Stimulated activated naive CD8-positive, alpha-beta T cell treated with anti-CD3 and anti-CD28 coated beads, Interleukin-15, Interleukin-2, amounts not matched to agents 100 U/mL and 50 U/mL, for 24 hours (primary cell): ENCODE measurements around the gene OR4K17.
"Not testable (repeated sequence)": the region's sequence is repeated elsewhere in the genome, so short reads cannot be mapped to it uniquely, and the experiment has no call there.

Source experiments
- ATAC-seq: fragments of 150-1000 bp; cut with Tn5 transposase; one replicate; pipeline ENCODE4 v1.10.0; 2021
- DNase-seq: peaks from one replicate; pipeline ENCODE4 v3.0.0; 2021

The OR4K17 gene, protein sequence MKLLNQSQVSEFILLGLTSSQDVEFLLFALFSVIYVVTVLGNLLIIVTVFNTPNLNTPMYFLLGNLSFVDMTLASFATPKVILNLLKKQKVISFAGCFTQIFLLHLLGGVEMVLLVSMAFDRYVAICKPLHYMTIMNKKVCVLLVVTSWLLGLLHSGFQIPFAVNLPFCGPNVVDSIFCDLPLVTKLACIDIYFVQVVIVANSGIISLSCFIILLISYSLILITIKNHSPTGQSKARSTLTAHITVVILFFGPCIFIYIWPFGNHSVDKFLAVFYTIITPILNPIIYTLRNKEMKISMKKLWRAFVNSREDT

DNA sequence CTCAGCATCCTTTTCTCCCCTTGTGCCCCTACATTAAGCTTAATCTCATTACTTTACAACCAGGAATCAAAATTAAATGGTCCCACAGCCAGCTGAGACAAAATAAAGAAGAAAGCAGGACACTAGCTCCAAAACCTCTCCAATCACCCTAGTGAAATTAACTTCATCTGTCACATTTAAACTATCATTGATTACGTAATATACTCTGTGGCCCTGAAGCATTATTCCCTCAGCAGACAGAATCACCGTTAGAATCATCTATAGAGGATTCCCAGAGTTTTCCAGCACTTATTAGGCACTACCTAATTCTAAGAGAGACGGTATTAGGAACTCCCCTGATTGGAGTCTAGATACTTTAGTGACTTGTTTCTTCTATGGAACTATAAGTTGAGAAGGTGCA, at the start of gene OR4K17:
OR4K17 (plus strand) TSS at position 302 of the 400 bp plus-strand sequence. CDS start 6,761 bp downstream, outside the sequence.
- no peak for DNase-seq
- no peak for ATAC-seq

DNA sequence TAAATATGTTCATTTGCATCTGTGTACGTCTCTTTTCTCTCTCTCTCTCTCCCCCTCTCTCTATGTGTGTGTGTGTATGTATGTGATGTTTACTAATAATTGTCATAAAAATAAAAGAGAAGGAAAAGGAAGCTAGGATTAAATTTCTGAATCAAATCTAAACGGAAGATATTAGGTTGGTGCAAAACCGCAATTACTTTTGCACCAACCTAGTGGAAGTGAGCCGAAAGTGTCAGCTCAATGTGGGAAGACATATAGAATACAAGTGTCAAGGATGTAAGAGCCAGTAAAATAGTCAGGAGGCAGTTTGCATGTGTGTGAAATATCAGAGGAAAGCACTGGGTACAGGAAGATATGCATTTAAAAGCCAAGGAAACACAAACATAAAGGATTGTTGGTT, 18.5 kb upstream of the OR4K17 start:
- DNase-seq (no peak), ATAC-seq (no peak)

DNA sequence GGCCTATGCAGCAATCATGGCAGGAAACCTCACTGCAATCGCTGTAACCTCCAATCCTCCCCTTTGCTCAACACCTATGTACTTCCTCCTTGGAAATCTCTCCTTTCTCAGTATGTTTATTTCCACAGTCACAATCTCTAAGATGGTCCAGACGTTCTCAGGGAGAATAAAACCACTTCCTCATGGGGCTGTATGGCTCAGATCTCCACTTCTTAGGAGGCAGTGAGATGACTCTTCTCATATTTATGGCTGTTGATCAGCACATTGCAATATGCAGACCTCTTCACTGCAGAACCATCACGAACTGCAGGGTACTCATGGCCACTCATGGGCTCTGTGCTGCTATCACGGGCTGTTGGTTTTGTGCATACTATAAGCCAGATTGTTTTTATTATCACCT, 17.1 kb upstream of the OR4K17 start:
- DNase-seq = no peak
- ATAC-seq = no peak

DNA sequence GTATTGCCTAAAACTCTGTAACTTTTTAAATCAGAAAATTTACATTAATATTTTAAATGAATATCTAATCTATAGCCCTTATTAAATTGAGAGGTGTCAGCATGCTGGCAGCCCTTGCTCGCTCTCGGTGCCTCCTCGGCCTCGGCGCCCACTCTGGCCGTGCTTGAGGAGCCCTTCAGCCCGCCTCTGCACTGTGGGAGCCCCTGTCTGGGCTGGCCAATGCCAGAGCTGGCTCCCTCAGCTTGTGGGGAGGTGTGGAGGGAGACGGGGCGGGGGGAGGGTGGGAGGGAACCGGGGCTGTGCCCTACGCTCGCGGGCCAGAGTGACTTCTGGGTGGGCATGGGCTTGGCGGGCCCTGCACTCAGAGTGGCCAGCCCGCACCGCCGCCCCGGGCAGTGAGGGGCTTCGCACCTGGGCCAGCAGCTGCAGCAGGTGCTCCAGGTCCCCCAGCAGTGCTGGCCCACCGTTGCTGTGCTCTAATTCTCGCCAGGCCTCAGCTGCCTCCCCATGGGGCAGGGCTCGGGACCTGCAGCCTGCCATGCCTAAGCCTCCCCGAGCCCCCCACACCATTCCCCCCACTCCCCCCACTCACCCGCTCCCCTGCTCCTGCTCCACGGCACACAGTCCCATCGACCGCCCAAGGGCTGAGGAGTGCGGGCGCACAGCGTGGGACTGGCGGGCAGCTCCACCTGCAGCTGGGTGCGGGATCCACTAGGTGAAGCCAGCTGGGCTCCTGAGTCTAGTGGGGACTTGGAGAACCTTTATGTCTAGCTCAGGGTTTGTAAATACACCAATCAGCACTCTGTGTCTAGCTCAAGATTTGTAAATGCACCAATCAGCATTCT, 11.4 kb upstream of the OR4K17 start:
- DNase-seq, ATAC-seq: not testable (repeated sequence)

DNA sequence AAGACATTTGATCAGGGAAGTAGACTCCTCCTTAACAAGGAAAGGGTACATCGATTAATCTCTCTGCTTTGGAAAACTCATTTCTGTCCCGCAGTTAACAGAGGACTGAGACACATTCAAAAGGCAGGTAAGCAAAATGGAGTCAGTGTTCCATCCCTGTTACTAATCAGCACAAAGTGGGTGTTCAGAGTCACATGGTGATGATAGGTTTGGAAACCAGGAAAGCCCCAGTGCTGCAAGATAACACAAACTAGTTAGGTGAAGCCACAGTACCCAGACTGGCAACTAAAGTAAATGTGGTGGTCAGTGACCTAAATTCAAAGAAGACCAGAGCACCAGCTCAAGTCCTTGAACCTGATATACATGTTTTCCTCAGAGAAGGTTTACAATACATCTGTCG, 1.8 kb downstream of the OR4K17 start:
- no peak for ATAC-seq
- no peak for DNase-seq

DNA sequence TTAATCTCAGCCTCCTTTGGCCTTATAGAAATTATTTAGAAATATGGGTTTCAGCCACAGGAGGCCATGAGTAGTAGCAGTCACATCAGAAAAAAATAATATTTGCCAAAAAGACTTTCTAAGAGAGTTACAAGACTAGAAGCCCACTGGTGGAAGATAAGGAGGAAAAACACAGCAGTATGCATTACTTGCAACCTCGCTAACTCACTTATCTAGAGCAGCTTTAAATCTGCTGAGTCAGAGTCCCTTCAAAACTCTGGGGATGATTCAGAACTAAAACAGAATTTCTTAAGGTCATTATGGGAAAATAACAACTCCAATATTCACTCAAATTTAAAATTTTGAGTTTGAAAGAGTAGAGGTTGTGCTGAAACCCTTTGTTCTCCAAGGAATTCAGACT, 6.2 kb downstream of the OR4K17 start:
- DNase-seq (no peak), ATAC-seq (no peak)

DNA sequence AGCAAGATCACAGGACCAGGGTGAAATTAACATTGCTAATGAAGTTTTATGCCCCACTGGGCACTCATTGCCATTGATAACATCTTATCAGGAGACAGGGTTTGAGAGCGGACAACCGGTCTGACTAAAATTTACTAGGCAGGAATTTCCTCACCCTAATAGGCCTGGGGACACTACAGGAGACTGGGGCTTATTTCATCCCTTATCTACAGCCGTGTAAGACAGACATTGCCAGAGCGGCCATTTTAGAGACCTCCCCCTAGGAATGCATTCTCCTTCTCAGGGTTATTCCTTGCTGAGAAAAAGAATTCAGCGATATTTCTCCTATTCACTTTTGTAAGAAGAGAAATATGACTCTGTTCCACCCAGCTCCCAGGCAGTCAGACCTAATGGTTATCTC, 8.3 kb downstream of the OR4K17 start:
- DNase-seq (no peak), ATAC-seq (no peak)

DNA sequence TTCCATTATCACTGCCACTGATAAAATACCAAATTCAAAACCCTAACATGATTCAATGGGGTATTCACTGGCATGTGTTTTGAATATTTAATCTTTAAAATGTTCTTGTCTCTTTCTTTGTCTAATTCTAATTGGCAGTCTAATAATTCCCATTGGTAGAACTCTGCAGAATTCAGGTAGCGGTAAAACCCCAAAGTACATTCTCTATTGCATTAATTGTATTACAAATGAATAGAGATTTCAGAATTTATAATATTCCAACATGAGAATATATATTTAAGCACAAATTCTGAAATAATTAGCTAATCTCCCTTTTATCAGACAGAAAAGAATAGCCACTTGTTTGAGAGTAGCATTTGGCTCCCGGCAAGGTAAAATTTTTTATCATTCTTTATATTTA, 28.0 kb downstream of the OR4K17 start, which contains the start of gene OR4N5:
OR4N5 (plus strand) TSS at position 301 of the 400 bp plus-strand sequence. CDS start 4,916 bp downstream, outside the sequence.
- ATAC-seq = no peak

DNA sequence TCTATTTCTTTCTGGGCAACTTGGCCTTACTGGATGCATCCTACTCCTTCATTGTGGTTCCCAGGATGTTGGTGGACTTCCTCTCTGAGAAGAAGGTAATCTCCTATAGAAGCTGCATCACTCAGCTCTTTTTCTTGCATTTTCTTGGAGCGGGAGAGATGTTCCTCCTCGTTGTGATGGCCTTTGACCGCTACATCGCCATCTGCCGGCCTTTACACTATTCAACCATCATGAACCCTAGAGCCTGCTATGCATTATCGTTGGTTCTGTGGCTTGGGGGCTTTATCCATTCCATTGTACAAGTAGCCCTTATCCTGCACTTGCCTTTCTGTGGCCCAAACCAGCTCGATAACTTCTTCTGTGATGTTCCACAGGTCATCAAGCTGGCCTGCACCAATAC, 33.4 kb downstream of the OR4K17 start:
- ATAC-seq (no peak), DNase-seq (no peak)

More for the DNA sequence above, 28.0 kb downstream of the OR4K17 start, which contains the start of gene OR4N5:
- no peak for DNase-seq

DNA sequence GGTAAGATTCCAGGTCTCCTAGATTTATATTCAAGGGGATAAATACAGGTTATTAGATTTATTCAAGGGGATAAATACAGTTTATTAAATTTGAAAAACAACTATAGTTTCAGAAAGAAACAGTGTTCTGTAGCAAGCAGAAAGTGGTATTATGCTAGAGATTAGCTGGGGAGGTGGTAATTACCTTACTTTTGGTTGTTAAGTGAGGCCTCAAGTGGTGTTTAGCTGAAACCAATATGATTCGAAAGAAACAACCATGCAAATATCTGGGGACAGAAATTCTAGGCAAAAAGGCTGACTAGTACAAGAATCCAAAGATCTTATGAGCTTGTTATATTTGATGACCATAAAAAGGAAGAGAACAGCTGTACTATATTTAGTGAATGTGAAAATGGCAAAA, 34.3 kb downstream of the OR4K17 start:
- ATAC-seq (no peak), DNase-seq (no peak)

DNA sequence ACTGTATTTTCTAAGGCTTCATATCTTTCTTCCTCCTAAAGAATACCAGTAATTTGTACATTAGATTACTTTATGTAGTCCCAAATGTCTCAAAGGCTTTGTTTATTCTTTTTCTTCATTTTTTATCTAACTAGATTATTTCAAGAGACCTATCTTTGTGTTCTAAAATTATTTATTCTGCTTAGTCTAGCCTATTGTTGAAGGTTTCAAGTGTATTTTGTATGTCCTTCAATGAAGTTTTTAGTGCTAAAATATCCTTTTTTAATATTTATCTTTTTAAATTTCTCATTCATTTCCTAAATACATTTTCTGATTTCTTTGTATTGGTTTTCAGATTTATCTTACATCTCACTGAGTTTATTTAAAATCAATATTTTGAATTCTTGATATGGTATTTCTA, 53.9 kb downstream of the OR4K17 start:
- DNase-seq (no peak), ATAC-seq (no peak)

DNA sequence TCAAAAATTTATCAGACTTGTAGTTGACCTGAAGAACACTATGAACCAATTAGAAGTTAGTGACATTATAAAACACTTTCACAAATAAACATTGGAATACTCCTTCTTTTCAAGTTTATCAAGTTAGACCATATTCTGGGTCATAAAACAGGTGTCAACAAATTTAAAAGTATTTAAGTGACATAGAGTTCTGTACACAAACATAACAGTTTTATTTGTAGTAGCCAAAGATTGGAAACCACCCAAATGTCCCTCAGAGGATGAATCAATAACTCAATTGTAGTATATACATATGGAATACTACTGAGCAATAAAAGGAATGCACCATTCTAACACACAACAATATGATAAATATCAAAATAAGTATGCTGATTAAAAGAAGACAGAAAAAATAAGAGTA, 56.6 kb downstream of the OR4K17 start:
- ATAC-seq (no peak), DNase-seq (no peak)

DNA sequence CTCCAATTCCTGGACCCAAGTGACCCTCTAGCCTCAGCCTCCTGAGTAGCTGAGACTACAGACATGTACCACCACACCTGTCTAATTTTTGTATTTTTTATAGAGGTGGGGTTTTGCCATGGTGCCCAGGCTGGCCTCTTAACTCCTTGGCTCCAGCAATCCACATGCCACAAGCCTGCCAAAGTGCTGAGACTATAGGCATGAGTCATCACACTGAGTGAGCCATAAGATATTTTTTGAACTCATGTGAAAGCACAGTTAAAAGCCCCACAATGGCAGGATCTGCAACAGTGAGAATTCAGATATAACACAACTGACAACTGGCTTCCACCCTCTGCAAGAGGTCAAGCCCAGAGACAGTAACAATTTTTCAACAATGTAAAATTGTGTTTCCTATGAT, 59.3 kb downstream of the OR4K17 start:
- DNase-seq, ATAC-seq: not testable (repeated sequence)
